Stomach (tissue), 9 donors: ENCODE data around the gene GPC6. TPM values are rescaled to one million over a fixed set of nuclear protein-coding genes. Genes with fewer than 3 reads are reported as not detected.

ENCODE experiments used
- DNase-seq, 2 donors: peaks; one replicate each; pipeline versions ENCODE4 v3.0.0 to v3.0.0-alpha.2; 2013 to 2019
- H3K27ac ChIP-seq, 5 donors: fragments of 200-600 bp in 4 of 5; sonication (generic) in 4 of 5; one replicate each; pipeline ENCODE4 v1.5.1; 2013 to 2019; ENCODE audit warnings: mild to moderate bottlenecking in 1 of 5, moderate library complexity in 1 of 5
- H3K27me3 ChIP-seq, 3 donors: fragments of 200-600 bp; sonication (generic); one replicate each; pipeline ENCODE4 v1.5.1; 2017 to 2019; ENCODE audit warnings: mixed run types in 1 of 3
- H3K36me3 ChIP-seq, 4 donors: fragments of 200-600 bp; sonication (generic); 1 replicate in 3 of 4; 2 replicates in 1 of 4; pipeline ENCODE4 v1.5.1; 2016 to 2019
- H3K4me1 ChIP-seq, 4 donors: fragments of 200-600 bp; sonication (generic); one replicate each; pipeline ENCODE4 v1.5.1; 2016 to 2019
- H3K4me3 ChIP-seq, 4 donors: fragments of 200-600 bp; sonication (generic) in 3 of 4; one replicate each; pipeline ENCODE4 v1.5.1; 2016 to 2019; ENCODE audit warnings: mild to moderate bottlenecking in 1 of 4
- H3K9me3 ChIP-seq, 4 donors: fragments of 200-600 bp; sonication (generic); one replicate each; pipeline ENCODE4 v1.5.1; 2016 to 2019
- CTCF ChIP-seq, 7 experiments: fragments of 450-650 bp in 4 of 7; fragments of 200-600 bp in 3 of 7; sonication (generic) in 3 of 7; IDR thresholded peaks; one replicate each; pipeline ENCODE4 v1.5.1; 2016 to 2019; ENCODE audit warnings: antibody characterized with exemption in 7 of 7, control low read depth in 2 of 7, mild to moderate bottlenecking in 1 of 7
- EP300 ChIP-seq: sonication (generic); formaldehyde crosslinking; IDR thresholded peaks from one replicate; pipeline ENCODE4 v1.6.1; 2017; ENCODE audit warnings: antibody characterized with exemption
- POLR2A ChIP-seq, 4 donors: fragments of 450-650 bp; IDR thresholded peaks; one replicate each; pipeline ENCODE4 v1.6.1; 2016; ENCODE audit warnings: antibody characterized with exemption in 4 of 4, control low read depth in 2 of 4, mild to moderate bottlenecking in 1 of 4, moderate library complexity in 1 of 4
- POLR2AphosphoS5 ChIP-seq, 3 donors: sonication (generic); formaldehyde crosslinking; IDR thresholded peaks; one replicate each; pipeline ENCODE4 v1.6.1; 2016; ENCODE audit warnings: antibody characterized with exemption in 3 of 3
- WGBS, 5 donors: extraction: QIAGEN DNeasy Blood & Tissue Kit in 3 of 5; methylation state at CpG; one replicate each; pipeline versions ENCODE4 v1.1.5 to v1.1.7; 2013 to 2018; 5-methylcytosine and 5-hydroxymethylcytosine counted together
- intact Hi-C: fragments of 100-400 bp; cut with DNase I; formaldehyde crosslinking; loops from one replicate; pipeline ENCODE4 v1.15.1; 2023; ENCODE audit warnings: low total_unique reads
- polyA plus RNA-seq, 3 donors: library from polyadenylated mRNA; stranded (reverse); fragments of 200-250 nt; gene quantifications; one replicate each; pipeline ENCODE4 v1.2.3, GENCODE V29; 2013
- total RNA-seq, 5 donors: library from RNA; depleted of rRNA; stranded (reverse); fragments of >200 nt; gene quantifications; one replicate each; pipeline versions ENCODE4 v1.1.0 to v1.2.3, GENCODE V29; 2014 to 2016
- donor health status: healthy with polysubstance abuse.
- donor health status: Bipolar disorder and iron deficiency.
- donor health status: healthy.

The GPC6 gene
- total and polyA plus RNA-seq, 8 donors: 0.70 to 52.7 (median 5.6) TPM

- no peaks in the 10 kb centered on the region for H3K36me3 ChIP-seq
- TF ChIP-seq POLR2A (IDR thresholded peaks at IDR 0.05) (no peak), POLR2AphosphoS5 (IDR thresholded peaks at IDR 0.05) (no peak), EP300 (no peak), CTCF (IDR thresholded peaks at IDR 0.05) (no peak)
- no peak for DNase-seq
- H3K27me3 ChIP-seq: no peaks in the 10 kb centered on the region
- intact Hi-C loops: no loop called here
- H3K27ac ChIP-seq: no peak overlapping the region
- no peaks in the 10 kb centered on the region for H3K4me1 ChIP-seq
- no peak overlapping the region for H3K4me3 ChIP-seq
- peaks cover 0 to 5% (median 0%) of the 10 kb centered on the region in 4 donors for H3K9me3 ChIP-seq
These were observed 171.0 kb downstream of the GPC6 start for GRCh38 chr13:93397619-93398018.

- Histone ChIP-seq H3K27ac (no peak overlapping the region), H3K4me1 (no peaks in the 10 kb centered on the region), H3K4me3 (no peak overlapping the region), H3K27me3 (no peaks in the 10 kb centered on the region), H3K36me3 (no peaks in the 10 kb centered on the region), H3K9me3 (peaks cover 0 to 5% (median 0%) of the 10 kb centered on the region in 4 donors)
- DNase-seq: peak in 1 of 2 donors; percentile 54
- TF ChIP-seq EP300: no peak
- TF ChIP-seq POLR2AphosphoS5 (IDR thresholded peaks at IDR 0.05): no peak
- TF ChIP-seq CTCF (IDR thresholded peaks at IDR 0.05): no peak
- no peak for TF ChIP-seq POLR2A (IDR thresholded peaks at IDR 0.05)
- intact Hi-C loops: no loop called here
- 60 to 74% (median 66%) methylated on average over 4 of the region's 4 CpGs for WGBS, 5 donors
These were observed 171.8 kb downstream of the GPC6 start for GRCh38 chr13:93398167-93399035.

- no peaks in the 10 kb centered on the region for H3K27me3 ChIP-seq
- 52 to 71% (median 64%) methylated on average over 4 of the region's 4 CpGs for WGBS, 5 donors
- TF ChIP-seq POLR2A (IDR thresholded peaks at IDR 0.05) (no peak), EP300 (no peak), POLR2AphosphoS5 (IDR thresholded peaks at IDR 0.05) (no peak), CTCF (IDR thresholded peaks at IDR 0.05) (no peak)
- no peak for DNase-seq
- H3K4me1 ChIP-seq: no peaks in the 10 kb centered on the region
- H3K9me3 ChIP-seq: peaks cover 0 to 5% (median 0%) of the 10 kb centered on the region in 4 donors
- no peak overlapping the region for H3K27ac ChIP-seq
- H3K36me3 ChIP-seq: no peaks in the 10 kb centered on the region
- intact Hi-C loops: no loop called here
- H3K4me3 ChIP-seq: no peak overlapping the region
These were observed 172.6 kb downstream of the GPC6 start for GRCh38 chr13:93399212-93399611.

GRCh38 chr13:93406136-93406535 is 179.5 kb downstream of the GPC6 start:
- Histone ChIP-seq H3K9me3 (no peaks in the 10 kb centered on the region), H3K4me3 (no peak overlapping the region), H3K36me3 (no peaks in the 10 kb centered on the region), H3K27me3 (no peaks in the 10 kb centered on the region), H3K4me1 (no peaks in the 10 kb centered on the region), H3K27ac (no peak overlapping the region)
- intact Hi-C loops: no loop called here
- no peak for TF ChIP-seq EP300
- TF ChIP-seq POLR2AphosphoS5 (IDR thresholded peaks at IDR 0.05): no peak
- no peak for TF ChIP-seq POLR2A (IDR thresholded peaks at IDR 0.05)
- no peak for TF ChIP-seq CTCF (IDR thresholded peaks at IDR 0.05)
- WGBS, 5 donors: 81 to 88% (median 85%) methylated on average over 2 of the region's 2 CpGs
- no peak for DNase-seq
